UCSD-AML1 (cell line): ENCODE measurements around the gene LLGL2.
A peak's percentile ranks its signal among the peaks of the same experiment; 100 is the strongest.

Experiments used
- DNase-seq: peaks from one replicate; lab custom pipeline; 2025; ENCODE audit not compliant: unreplicated experiment; lab: John Stamatoyannopoulos, UW

LLGL2 gene

DNA sequence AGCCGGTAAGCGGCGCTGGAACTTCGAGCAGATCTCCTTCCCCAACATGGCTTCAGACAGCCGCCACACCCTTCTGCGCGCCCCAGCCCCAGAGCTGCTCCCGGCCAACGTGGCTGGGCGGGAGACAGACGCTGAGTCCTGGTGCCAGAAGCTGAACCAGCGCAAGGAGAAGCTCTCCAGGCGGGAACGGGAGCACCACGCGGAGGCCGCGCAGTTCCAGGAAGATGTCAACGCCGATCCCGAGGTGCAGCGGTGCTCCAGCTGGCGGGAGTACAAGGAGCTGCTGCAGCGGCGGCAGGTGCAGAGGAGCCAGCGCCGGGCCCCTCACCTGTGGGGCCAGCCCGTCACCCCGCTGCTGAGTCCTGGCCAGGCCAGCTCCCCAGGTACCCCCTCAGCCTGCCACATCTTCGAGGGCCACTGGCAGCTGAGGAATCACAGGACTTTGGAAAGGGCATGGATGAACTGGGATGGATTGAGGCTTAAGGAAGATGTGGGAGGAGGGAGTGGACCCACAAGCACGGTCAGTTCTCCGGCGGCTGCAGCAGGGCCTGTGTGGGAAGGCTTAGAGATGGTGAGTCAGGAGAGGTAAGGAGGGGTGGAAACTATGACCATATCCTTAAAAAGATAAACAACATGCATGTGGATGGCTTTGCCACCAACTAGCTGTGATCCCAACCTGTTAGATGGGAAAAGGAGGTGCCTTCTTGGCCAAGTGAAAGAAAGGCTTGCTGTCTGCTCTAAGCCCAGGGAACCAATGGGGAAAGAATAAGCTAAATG is 3.4 kb upstream of the LLGL2 start:
- no peak for DNase-seq

DNA sequence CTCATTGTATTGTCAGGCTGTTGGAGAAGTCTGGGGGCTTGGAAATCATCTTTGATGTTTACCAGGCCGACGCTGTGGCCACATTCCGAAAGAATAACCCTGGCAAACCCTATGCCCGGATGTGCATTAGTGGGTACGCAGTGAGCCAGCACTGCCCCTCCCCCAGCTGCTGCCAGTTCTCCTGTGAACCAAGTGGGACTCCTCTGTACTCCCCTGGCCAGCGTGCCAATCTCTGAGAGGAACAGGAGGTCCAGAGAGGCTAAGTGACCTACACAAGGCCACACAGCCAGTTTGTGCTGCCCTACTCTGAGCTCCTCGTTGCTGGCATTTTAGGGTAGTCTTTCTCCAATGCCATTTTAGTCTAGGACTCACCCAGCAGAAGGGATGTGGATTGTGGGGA is 1.9 kb upstream of the LLGL2 start:
- DNase-seq = no peak

GRCh38 chr17:75524269-75524969 is 1.1 kb upstream of the LLGL2 start:
- no peak for DNase-seq

- DNase-seq = no peak
These were observed 483 bp downstream of the LLGL2 start for GRCh38 chr17:75525806-75526554.

DNA sequence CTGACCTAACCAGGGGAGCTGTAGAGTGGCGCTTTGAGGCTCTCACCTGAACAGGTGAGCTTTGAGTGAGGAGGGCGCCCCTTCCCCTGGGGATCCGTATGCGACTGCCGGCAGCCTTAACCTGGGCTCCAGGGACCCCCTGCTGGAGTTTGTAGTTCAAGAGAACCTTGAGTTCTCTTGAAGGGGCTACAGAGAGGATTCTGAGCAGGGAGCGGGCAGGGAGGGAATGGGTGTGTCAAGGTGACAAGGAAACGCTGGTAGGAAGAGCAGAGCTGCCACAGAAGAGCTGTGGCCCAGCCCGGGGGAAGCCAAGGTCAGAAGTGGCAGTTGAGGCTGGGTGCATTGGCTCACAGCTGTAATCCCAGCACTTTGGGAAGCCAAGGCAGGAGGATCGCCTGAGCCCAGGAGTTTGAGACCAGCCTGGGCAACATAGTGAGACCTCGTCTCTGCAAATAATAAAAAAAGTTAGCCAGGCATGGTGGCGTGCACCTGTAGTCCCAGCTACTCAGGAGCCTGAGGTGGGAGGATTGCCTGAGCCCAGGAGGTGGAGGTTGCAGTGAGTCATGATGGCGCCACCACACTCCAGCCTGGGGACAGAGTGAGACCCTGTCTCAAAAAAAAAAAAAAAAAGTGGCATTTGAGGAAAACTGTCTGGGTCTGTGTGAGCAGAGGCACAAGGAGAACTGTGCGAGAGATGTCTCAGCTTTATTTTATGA is 1.2 kb downstream of the LLGL2 start:
- no peak for DNase-seq

GRCh38 chr17:75530837-75531720 is 5.6 kb downstream of the LLGL2 start:
- no peak for DNase-seq

DNA sequence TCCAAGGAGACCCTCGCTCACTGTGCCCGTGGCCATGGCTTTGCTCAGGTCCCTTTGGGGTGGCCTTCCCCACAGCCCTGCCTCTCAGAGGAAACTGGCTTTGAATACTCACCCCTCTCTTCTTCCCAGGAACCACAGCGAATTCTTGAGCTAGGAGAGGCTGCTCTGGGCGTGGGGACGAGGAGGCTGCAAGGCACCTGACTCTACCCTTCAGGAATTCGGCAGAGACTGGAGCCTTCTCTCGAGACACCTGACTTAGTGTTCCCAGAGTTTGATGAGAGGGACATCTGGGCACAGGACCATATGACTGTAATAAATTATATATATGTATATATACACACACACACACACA is 6.2 kb downstream of the LLGL2 start:
- no peak for DNase-seq

GRCh38 chr17:75535119-75535537 is 9.6 kb downstream of the LLGL2 start:
- peak; percentile 70 for DNase-seq

GRCh38 chr17:75535871-75536270 is 10.4 kb downstream of the LLGL2 start:
- DNase-seq = no peak

GRCh38 chr17:75536366-75536765 is 10.9 kb downstream of the LLGL2 start:
- DNase-seq = no peak

DNA sequence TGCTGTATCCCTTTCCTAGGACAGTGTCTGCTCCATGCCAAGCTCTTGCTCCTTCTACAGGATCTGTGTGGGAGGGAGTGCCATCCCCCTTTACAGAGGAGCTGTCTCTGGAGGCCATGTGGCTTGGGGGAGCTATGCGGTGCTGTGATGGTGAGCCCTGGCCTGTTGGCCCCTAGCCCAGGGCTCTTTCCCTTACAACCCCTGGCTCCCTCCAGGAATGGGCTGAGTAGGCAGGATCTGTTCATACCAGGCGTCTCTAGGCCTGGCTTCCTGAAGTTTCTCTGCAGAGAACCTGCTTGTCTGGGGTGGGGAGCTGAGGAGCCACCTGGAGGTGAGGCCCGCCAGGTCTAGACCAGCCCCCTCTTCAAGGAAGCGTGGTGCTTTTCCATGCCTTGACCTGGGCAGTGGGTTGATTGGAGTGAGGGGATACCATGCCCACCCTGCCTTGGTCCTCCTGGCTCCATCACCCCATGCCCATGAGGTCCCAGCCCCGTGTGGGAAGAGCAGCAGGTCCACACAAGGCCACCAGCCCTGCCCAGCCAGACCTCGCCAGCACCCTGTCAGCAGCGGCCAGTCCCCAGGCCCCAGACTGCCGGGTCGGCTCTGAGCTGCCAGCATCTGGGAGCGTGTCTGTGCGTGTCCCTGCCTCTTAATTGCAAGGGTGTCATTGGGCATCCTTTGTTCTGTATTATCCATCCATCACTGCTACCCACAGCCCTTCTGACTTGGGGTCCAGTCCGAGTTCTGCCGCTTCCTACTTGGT is 14.7 kb downstream of the LLGL2 start:
- no peak for DNase-seq

- DNase-seq = no peak
These were observed 15.5 kb downstream of the LLGL2 start for GRCh38 chr17:75540923-75541503.

DNA sequence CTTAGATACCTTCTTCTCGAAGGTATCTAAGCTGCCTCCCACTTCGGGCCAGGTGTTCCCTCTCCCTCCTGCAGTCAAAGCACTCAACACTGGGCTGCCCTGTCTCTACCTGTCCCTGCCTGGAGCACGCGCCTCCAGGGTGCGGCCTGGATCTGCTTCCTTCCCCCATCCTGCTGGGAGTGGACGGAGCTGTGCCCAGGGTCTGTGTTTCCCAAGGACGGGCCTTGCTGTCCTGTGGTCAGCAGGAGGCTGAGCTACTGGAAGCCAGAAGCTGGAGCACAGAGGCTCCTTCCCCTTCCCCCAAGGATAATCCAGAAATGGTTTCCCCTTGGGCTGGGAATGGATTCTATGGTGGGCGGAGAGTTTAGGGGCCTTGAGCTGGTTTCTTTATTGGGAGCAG is 16.7 kb downstream of the LLGL2 start:
- DNase-seq = no peak

GRCh38 chr17:75542728-75543336 is 17.3 kb downstream of the LLGL2 start:
- DNase-seq = no peak

GRCh38 chr17:75544250-75544649 is 18.8 kb downstream of the LLGL2 start:
- DNase-seq = no peak

GRCh38 chr17:75546181-75546580 is 20.7 kb downstream of the LLGL2 start:
- DNase-seq = no peak

- DNase-seq = no peak
These were observed 21.6 kb downstream of the LLGL2 start for GRCh38 chr17:75547091-75547490.

DNA sequence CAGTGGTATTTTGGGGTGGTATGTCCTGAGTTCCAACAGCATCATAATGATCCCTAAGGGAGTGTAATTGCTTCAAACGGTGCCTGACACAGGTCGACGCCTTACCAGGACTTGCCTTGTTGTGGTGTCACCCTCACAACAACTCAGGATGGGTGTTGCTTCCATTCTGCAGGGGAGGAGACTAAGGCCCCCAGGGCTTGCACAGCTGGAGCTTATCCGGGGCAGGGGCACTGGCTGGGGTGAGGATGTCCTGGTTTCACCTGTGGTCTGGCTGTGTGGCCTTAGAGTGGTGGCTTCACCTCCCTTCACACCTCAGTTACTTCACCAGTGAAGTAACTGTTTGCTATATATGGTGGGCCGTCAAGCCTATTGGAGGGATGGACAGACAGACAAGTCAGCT is 23.3 kb downstream of the LLGL2 start:
- DNase-seq = no peak
